DOHH2 (cell line): ENCODE data around the gene PDXK.

ENCODE experiments used
- EZH2phosphoT487 ChIP-seq: fragments of 200-600 bp; sonication (generic); IDR thresholded peaks from 2 replicates; pipeline ENCODE4 v1.6.1; 2017; ENCODE audit warnings: borderline replicate concordance, mild to moderate bottlenecking, antibody characterized with exemption, low read length, moderate library complexity, mixed read lengths
- TF ChIP-seq, protein P1 (sequence below): fragments of 200-600 bp; sonication (generic); IDR thresholded peaks from one replicate; pipeline ENCODE4 v1.5.1; 2014; ENCODE audit warnings: antibody characterized with exemption, mild to moderate bottlenecking, low read depth, low read length; ENCODE audit not compliant: poor library complexity, severe bottlenecking

DNA sequence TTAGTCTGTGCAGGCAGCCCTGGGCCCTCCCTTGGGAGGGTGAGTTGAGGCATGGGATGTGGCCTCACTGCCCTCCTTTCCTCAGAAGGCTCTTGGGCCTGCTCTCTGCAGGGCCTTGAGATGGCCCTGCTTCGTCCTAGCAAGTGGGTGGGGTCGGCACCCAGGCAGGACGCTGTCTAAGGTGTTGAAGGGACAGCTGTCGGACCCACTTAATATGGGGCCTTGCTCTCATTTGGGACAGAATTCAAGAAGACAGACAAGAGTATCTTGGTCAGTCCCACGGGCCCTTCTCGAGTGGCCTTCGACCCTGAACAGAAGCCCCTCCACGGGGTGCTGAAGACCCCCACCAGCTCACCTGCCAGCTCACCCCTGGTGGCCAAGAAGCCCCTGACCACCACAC lies 26.0 kb upstream of the PDXK start:
- TF ChIP-seq, protein P1, sequence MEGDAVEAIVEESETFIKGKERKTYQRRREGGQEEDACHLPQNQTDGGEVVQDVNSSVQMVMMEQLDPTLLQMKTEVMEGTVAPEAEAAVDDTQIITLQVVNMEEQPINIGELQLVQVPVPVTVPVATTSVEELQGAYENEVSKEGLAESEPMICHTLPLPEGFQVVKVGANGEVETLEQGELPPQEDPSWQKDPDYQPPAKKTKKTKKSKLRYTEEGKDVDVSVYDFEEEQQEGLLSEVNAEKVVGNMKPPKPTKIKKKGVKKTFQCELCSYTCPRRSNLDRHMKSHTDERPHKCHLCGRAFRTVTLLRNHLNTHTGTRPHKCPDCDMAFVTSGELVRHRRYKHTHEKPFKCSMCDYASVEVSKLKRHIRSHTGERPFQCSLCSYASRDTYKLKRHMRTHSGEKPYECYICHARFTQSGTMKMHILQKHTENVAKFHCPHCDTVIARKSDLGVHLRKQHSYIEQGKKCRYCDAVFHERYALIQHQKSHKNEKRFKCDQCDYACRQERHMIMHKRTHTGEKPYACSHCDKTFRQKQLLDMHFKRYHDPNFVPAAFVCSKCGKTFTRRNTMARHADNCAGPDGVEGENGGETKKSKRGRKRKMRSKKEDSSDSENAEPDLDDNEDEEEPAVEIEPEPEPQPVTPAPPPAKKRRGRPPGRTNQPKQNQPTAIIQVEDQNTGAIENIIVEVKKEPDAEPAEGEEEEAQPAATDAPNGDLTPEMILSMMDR: no peak
- no peak for TF ChIP-seq EZH2phosphoT487
